ENCODE data around the gene ARHGEF12.

The ARHGEF12 gene

DNA sequence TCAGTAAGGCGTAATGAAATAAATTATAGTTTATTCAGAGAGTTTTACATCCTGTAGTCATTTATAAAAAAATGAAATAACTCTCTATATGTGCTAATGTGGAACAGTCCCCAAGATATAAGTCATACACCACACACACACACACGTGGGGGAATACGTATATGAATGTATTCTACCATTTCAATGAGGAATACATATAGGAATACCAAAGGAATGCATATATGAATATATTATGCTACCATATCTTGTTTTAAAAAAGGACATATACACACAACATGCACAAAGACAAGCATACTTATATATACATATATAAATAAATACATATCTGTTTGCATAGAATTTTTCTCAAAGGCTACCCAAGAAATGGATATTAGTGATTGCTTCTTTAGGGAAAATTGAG is 135.8 kb downstream of the ARHGEF12 start:
- DNase-seq (ENCODE audit: extremely low spot score), result no peak
- POLR2A ChIA-PET, result no interaction called here
- TF ChIP-seq LEF1 (IDR thresholded peaks at IDR 0.05; ENCODE audit: borderline replicate concordance) (no peak), SUZ12 (IDR thresholded peaks at IDR 0.05) (no peak), FOXA1 (IDR thresholded peaks at IDR 0.05) (no peak), ARNT (IDR thresholded peaks at IDR 0.05) (no peak), ELF4 (IDR thresholded peaks at IDR 0.05) (no peak), FOXK2 (IDR thresholded peaks at IDR 0.05) (no peak), FOXM1 (IDR thresholded peaks at IDR 0.05; ENCODE audit: borderline replicate concordance) (no peak)
- CTCF ChIA-PET, result no interaction called here

- TF ChIP-seq LEF1 (IDR thresholded peaks at IDR 0.05; ENCODE audit: borderline replicate concordance) (no peak), ELF4 (IDR thresholded peaks at IDR 0.05) (no peak), PKNOX1 (IDR thresholded peaks at IDR 0.05) (no peak), CTBP1 (IDR thresholded peaks at IDR 0.05; ENCODE audit: borderline replicate concordance) (no peak), NFRKB (IDR thresholded peaks at IDR 0.05) (no peak), ARNT (IDR thresholded peaks at IDR 0.05) (no peak), L3MBTL2 (conservative IDR thresholded peaks at IDR 0.05) (no peak), SP1 (IDR thresholded peaks at IDR 0.05) (no peak), FOXM1 (IDR thresholded peaks at IDR 0.05; ENCODE audit: borderline replicate concordance) (no peak), HDGF (IDR thresholded peaks at IDR 0.05; ENCODE audit: borderline replicate concordance) (no peak), SUZ12 (IDR thresholded peaks at IDR 0.05) (no peak)
- no peak for DNase-seq (ENCODE audit: extremely low spot score)
- CTCF ChIA-PET, result no interaction called here
- POLR2A ChIA-PET, result no interaction called here
Observed at GRCh38 chr11:120473503-120473902, 137.3 kb downstream of the ARHGEF12 start.

GRCh38 chr11:120482149-120482548 is 145.9 kb downstream of the ARHGEF12 start:
- CTCF ChIA-PET, result no interaction called here
- TF ChIP-seq HDGF (IDR thresholded peaks at IDR 0.05; ENCODE audit: borderline replicate concordance), result no peak
- TF ChIP-seq NFRKB (IDR thresholded peaks at IDR 0.05), result no peak
- TF ChIP-seq ZNF384 (IDR thresholded peaks at IDR 0.05), result no peak
- no peak for TF ChIP-seq LEF1 (IDR thresholded peaks at IDR 0.05; ENCODE audit: borderline replicate concordance)
- no peak for TF ChIP-seq ARNT (IDR thresholded peaks at IDR 0.05)
- no peak for TF ChIP-seq FOXK2 (IDR thresholded peaks at IDR 0.05)
- TF ChIP-seq TARDBP (IDR thresholded peaks at IDR 0.05), result no peak
- no peak for TF ChIP-seq FOXA1 (IDR thresholded peaks at IDR 0.05)
- no peak for TF ChIP-seq L3MBTL2 (conservative IDR thresholded peaks at IDR 0.05)
- TF ChIP-seq BHLHE40 (IDR thresholded peaks at IDR 0.05; ENCODE audit: borderline replicate concordance), result no peak
- no peak for TF ChIP-seq ELF4 (IDR thresholded peaks at IDR 0.05)
- TF ChIP-seq CTBP1 (IDR thresholded peaks at IDR 0.05; ENCODE audit: borderline replicate concordance), result no peak
- no peak for TF ChIP-seq SP1 (IDR thresholded peaks at IDR 0.05)
- TF ChIP-seq PKNOX1 (IDR thresholded peaks at IDR 0.05), result no peak
- no peak for TF ChIP-seq SUZ12 (IDR thresholded peaks at IDR 0.05)
- TF ChIP-seq FOXM1 (IDR thresholded peaks at IDR 0.05; ENCODE audit: borderline replicate concordance), result no peak
- POLR2A ChIA-PET, result no interaction called here
- DNase-seq (ENCODE audit: extremely low spot score), result no peak

DNA sequence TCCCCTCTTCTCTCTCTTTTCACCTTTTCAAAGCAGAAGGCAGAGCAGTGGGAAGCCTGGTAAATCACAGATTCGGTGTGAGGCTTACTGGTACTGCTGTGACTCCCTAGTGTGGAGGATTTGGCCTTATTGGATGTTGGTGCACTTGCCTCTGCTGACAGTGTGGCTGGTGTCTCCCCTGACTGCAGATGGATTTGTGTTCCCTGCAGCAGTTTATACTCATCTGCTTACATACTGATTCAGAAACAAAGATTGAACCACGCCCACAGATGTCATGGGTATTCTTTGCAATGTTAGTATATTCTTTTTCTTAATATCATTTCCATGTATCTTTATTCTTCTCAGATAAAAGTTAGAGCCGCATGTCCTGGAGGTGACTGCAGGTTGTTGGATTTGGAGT is 148.5 kb downstream of the ARHGEF12 start:
- TF ChIP-seq CTBP1 (IDR thresholded peaks at IDR 0.05; ENCODE audit: borderline replicate concordance) (no peak), ARNT (IDR thresholded peaks at IDR 0.05) (no peak), L3MBTL2 (conservative IDR thresholded peaks at IDR 0.05) (no peak), ZNF384 (IDR thresholded peaks at IDR 0.05) (no peak), FOXA1 (IDR thresholded peaks at IDR 0.05) (no peak), FOXM1 (IDR thresholded peaks at IDR 0.05; ENCODE audit: borderline replicate concordance) (no peak), FOXK2 (IDR thresholded peaks at IDR 0.05) (no peak), BHLHE40 (IDR thresholded peaks at IDR 0.05; ENCODE audit: borderline replicate concordance) (no peak), SUZ12 (IDR thresholded peaks at IDR 0.05) (no peak), PKNOX1 (IDR thresholded peaks at IDR 0.05) (no peak), NFRKB (IDR thresholded peaks at IDR 0.05) (no peak), SP1 (IDR thresholded peaks at IDR 0.05) (no peak), LEF1 (IDR thresholded peaks at IDR 0.05; ENCODE audit: borderline replicate concordance) (no peak)
- DNase-seq (ENCODE audit: extremely low spot score), result no peak
- ChIA-PET CTCF (no interaction called here), POLR2A (no interaction called here)

GRCh38 chr11:120486138-120486537 is 149.9 kb downstream of the ARHGEF12 start:
- CTCF ChIA-PET, result no interaction called here
- TF ChIP-seq LEF1 (IDR thresholded peaks at IDR 0.05; ENCODE audit: borderline replicate concordance), result no peak
- TF ChIP-seq ZNF384 (IDR thresholded peaks at IDR 0.05), result no peak
- no peak for TF ChIP-seq TARDBP (IDR thresholded peaks at IDR 0.05)
- TF ChIP-seq CTBP1 (IDR thresholded peaks at IDR 0.05; ENCODE audit: borderline replicate concordance), result no peak
- no peak for TF ChIP-seq PKNOX1 (IDR thresholded peaks at IDR 0.05)
- TF ChIP-seq ELF4 (IDR thresholded peaks at IDR 0.05), result no peak
- no peak for TF ChIP-seq FOXM1 (IDR thresholded peaks at IDR 0.05; ENCODE audit: borderline replicate concordance)
- TF ChIP-seq NFRKB (IDR thresholded peaks at IDR 0.05), result no peak
- TF ChIP-seq ARNT (IDR thresholded peaks at IDR 0.05), result no peak
- TF ChIP-seq BHLHE40 (IDR thresholded peaks at IDR 0.05; ENCODE audit: borderline replicate concordance), result no peak
- no peak for TF ChIP-seq FOXK2 (IDR thresholded peaks at IDR 0.05)
- no peak for TF ChIP-seq SUZ12 (IDR thresholded peaks at IDR 0.05)
- no peak for TF ChIP-seq FOXA1 (IDR thresholded peaks at IDR 0.05)
- no peak for TF ChIP-seq HDGF (IDR thresholded peaks at IDR 0.05; ENCODE audit: borderline replicate concordance)
- no peak for TF ChIP-seq L3MBTL2 (conservative IDR thresholded peaks at IDR 0.05)
- no peak for TF ChIP-seq SP1 (IDR thresholded peaks at IDR 0.05)
- DNase-seq (ENCODE audit: extremely low spot score), result no peak
- POLR2A ChIA-PET, result no interaction called here

- POLR2A ChIA-PET, result no interaction called here
- TF ChIP-seq ZNF384 (IDR thresholded peaks at IDR 0.05) (no peak), ELF4 (IDR thresholded peaks at IDR 0.05) (no peak), ARNT (IDR thresholded peaks at IDR 0.05) (no peak), SP1 (IDR thresholded peaks at IDR 0.05) (no peak), FOXK2 (IDR thresholded peaks at IDR 0.05) (no peak), SUZ12 (IDR thresholded peaks at IDR 0.05) (no peak), LEF1 (IDR thresholded peaks at IDR 0.05; ENCODE audit: borderline replicate concordance) (no peak), PKNOX1 (IDR thresholded peaks at IDR 0.05) (no peak), L3MBTL2 (conservative IDR thresholded peaks at IDR 0.05) (no peak), HDGF (IDR thresholded peaks at IDR 0.05; ENCODE audit: borderline replicate concordance) (no peak), BHLHE40 (IDR thresholded peaks at IDR 0.05; ENCODE audit: borderline replicate concordance) (no peak)
- CTCF ChIA-PET, result no interaction called here
- no peak for DNase-seq (ENCODE audit: extremely low spot score)
Observed at GRCh38 chr11:120489799-120490198, 153.6 kb downstream of the ARHGEF12 start.
